ENCODE measurements around the gene CEP72.

CEP72 gene

GRCh38 chr5:634191-634590 lies 22.1 kb downstream of the CEP72 start:
- Histone ChIP-seq H3K4me3 (ENCODE audit: low read depth in 1 of 2, low read length in 2 of 2) (no peak overlapping the region), H3K27ac (ENCODE audit: low read depth, low read length) (no peak overlapping the region), H3K9ac (ENCODE audit: low read length) (no peak overlapping the region), H3K27me3 (ENCODE audit: control insufficient read depth in 1 of 2, insufficient read depth in 2 of 2, low read length in 2 of 2) (no peaks in the 10 kb centered on the region), H3K4me1 (ENCODE audit: insufficient read depth, low read length) (no peaks in the 10 kb centered on the region), H3K36me3 (ENCODE audit: insufficient read depth, low read length) (peaks cover 14% of the 10 kb centered on the region), H3K9me3 (ENCODE audit: low read length) (no peaks in the 10 kb centered on the region)

- Histone ChIP-seq H3K36me3 (ENCODE audit: insufficient read depth, low read length) (peaks cover 14% of the 10 kb centered on the region), H3K9ac (ENCODE audit: low read length) (no peak overlapping the region), H3K4me1 (ENCODE audit: insufficient read depth, low read length) (no peaks in the 10 kb centered on the region), H3K27ac (ENCODE audit: low read depth, low read length) (no peak overlapping the region), H3K27me3 (ENCODE audit: control insufficient read depth in 1 of 2, insufficient read depth in 2 of 2, low read length in 2 of 2) (no peaks in the 10 kb centered on the region), H3K9me3 (ENCODE audit: low read length) (no peaks in the 10 kb centered on the region), H3K4me3 (ENCODE audit: low read depth in 1 of 2, low read length in 2 of 2) (no peak overlapping the region)
Measured at GRCh38 chr5:635306-636055, 23.3 kb downstream of the CEP72 start.

- Histone ChIP-seq H3K27ac (ENCODE audit: low read depth, low read length) (no peak overlapping the region), H3K4me3 (ENCODE audit: low read depth in 1 of 2, low read length in 2 of 2) (no peak overlapping the region), H3K9ac (ENCODE audit: low read length) (no peak overlapping the region), H3K36me3 (ENCODE audit: insufficient read depth, low read length) (peaks cover 14% of the 10 kb centered on the region), H3K4me1 (ENCODE audit: insufficient read depth, low read length) (no peaks in the 10 kb centered on the region), H3K9me3 (ENCODE audit: low read length) (no peaks in the 10 kb centered on the region), H3K27me3 (ENCODE audit: control insufficient read depth in 1 of 2, insufficient read depth in 2 of 2, low read length in 2 of 2) (no peaks in the 10 kb centered on the region)
Measured at GRCh38 chr5:636951-637350, 24.8 kb downstream of the CEP72 start.

DNA sequence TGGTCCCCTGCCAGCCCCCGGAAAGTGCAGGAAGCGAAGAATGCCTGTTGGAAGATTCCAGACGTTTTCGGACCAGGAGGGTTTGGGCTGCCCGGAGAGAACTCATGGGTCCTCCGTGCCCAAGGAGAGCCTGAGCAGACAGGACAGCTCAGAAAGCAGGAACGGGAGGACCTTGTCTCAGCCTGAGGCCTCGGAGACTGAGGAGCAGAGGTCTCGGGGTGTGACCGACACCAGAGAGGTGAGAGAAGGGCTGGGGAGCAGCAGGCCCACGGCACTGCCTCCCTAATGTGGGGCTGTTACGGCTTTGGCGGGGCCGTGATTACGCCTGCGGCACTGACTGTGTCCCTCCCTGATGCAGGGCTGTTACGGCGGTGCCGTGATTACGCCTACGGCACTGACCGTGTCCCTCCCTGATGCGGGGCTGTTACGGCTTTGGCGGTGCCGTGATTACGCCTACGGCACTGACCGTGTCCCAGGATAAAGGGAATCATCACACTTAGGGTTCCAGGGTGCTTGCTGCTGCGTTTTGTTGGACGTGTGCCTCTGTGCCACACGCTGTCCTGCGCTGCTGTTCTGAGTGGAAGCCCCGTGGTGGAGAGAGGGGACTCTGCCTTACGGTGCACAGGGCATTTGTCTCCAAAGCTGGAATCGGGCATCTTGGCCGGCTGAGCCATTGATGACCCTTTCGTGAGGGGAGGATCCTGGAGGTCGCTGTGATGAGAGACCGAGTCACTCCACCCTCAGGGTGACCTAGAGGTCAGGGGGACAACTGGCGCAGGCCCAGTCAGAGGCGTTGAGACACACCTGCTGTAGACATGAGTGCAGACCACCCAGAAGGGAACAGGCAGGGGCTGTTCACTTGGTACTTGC lies 25.7 kb downstream of the CEP72 start:
- Histone ChIP-seq H3K4me1 (ENCODE audit: insufficient read depth, low read length) (no peaks in the 10 kb centered on the region), H3K36me3 (ENCODE audit: insufficient read depth, low read length) (peaks cover 14% of the 10 kb centered on the region), H3K9me3 (ENCODE audit: low read length) (no peaks in the 10 kb centered on the region), H3K27ac (ENCODE audit: low read depth, low read length) (no peak overlapping the region), H3K9ac (ENCODE audit: low read length) (no peak overlapping the region), H3K27me3 (ENCODE audit: control insufficient read depth in 1 of 2, insufficient read depth in 2 of 2, low read length in 2 of 2) (no peaks in the 10 kb centered on the region), H3K4me3 (ENCODE audit: low read depth in 1 of 2, low read length in 2 of 2) (no peak overlapping the region)

- peaks cover 14% of the 10 kb centered on the region for H3K36me3 ChIP-seq (ENCODE audit: insufficient read depth, low read length)
- H3K9ac ChIP-seq (ENCODE audit: low read length), result no peak overlapping the region
- no peak overlapping the region for H3K27ac ChIP-seq (ENCODE audit: low read depth, low read length)
- H3K4me3 ChIP-seq (ENCODE audit: low read depth in 1 of 2, low read length in 2 of 2), result no peak overlapping the region
- no peaks in the 10 kb centered on the region for H3K9me3 ChIP-seq (ENCODE audit: low read length)
- H3K27me3 ChIP-seq (ENCODE audit: control insufficient read depth in 1 of 2, insufficient read depth in 2 of 2, low read length in 2 of 2), result no peaks in the 10 kb centered on the region
- no peaks in the 10 kb centered on the region for H3K4me1 ChIP-seq (ENCODE audit: insufficient read depth, low read length)
Measured at GRCh38 chr5:638501-639252, 26.5 kb downstream of the CEP72 start.

- Histone ChIP-seq H3K27ac (ENCODE audit: low read depth, low read length) (no peak overlapping the region), H3K36me3 (ENCODE audit: insufficient read depth, low read length) (peaks cover 11% of the 10 kb centered on the region), H3K9me3 (ENCODE audit: low read length) (no peaks in the 10 kb centered on the region), H3K27me3 (ENCODE audit: control insufficient read depth in 1 of 2, insufficient read depth in 2 of 2, low read length in 2 of 2) (no peaks in the 10 kb centered on the region), H3K4me3 (ENCODE audit: low read depth in 1 of 2, low read length in 2 of 2) (no peak overlapping the region), H3K9ac (ENCODE audit: low read length) (no peak overlapping the region), H3K4me1 (ENCODE audit: insufficient read depth, low read length) (no peaks in the 10 kb centered on the region)
Measured at GRCh38 chr5:639253-639530, 27.1 kb downstream of the CEP72 start.

GRCh38 chr5:639584-640213 lies 27.6 kb downstream of the CEP72 start:
- H3K27ac ChIP-seq (ENCODE audit: low read depth, low read length), result no peak overlapping the region

DNA sequence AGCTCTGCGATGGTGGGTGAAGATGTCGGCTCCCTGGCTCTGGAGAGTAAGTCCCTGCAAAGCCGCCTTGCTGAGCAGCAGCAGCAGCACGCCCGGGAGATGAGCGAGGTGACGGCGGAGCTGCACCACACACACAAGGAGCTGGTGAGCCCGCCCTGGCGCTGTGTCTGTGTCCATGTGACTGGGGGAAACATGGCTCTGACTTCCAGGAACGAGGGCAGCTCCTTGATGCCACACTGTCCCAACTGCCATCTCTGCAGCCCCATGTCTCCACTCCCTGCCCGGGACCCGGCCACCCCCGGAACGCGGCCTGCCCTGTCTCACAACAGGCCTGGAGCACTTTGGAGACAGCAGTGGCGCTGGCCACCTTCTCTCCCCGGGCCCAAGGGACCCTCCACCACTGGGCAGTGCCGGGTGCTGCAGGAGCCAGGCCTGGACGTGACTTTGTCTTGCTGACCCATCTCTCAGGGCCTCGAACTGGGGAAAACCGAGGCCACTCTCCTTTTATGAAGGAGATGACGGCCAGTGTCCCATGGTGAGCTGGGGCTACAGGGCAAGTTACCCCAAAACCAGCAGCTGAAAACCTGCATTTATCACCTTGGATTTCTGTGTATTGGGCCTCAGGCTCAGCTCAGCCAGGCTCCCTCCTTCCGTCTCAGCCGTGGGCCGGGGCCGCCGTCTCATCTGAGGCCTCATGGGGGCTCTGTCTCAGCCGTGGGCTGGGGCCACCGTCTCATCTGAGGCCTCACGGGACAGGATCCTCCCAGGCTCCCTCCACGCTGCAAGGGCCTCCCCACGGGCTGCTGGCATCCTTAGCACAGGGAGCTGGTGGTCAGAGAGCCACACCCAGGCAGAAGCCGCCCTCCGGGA lies 28.6 kb downstream of the CEP72 start:
- H3K4me3 ChIP-seq (ENCODE audit: low read depth in 1 of 2, low read length in 2 of 2), result no peak overlapping the region
- no peaks in the 10 kb centered on the region for H3K36me3 ChIP-seq (ENCODE audit: insufficient read depth, low read length)
- H3K27me3 ChIP-seq (ENCODE audit: control insufficient read depth in 1 of 2, insufficient read depth in 2 of 2, low read length in 2 of 2), result no peaks in the 10 kb centered on the region
- no peak overlapping the region for H3K27ac ChIP-seq (ENCODE audit: low read depth, low read length)
- H3K9me3 ChIP-seq (ENCODE audit: low read length), result no peaks in the 10 kb centered on the region
- no peak overlapping the region for H3K9ac ChIP-seq (ENCODE audit: low read length)
- no peaks in the 10 kb centered on the region for H3K4me1 ChIP-seq (ENCODE audit: insufficient read depth, low read length)

More at GRCh38 chr5:639584-640213, 27.6 kb downstream of the CEP72 start:
- Histone ChIP-seq H3K9ac (ENCODE audit: low read length) (no peak overlapping the region), H3K9me3 (ENCODE audit: low read length) (no peaks in the 10 kb centered on the region), H3K27me3 (ENCODE audit: control insufficient read depth in 1 of 2, insufficient read depth in 2 of 2, low read length in 2 of 2) (no peaks in the 10 kb centered on the region), H3K36me3 (ENCODE audit: insufficient read depth, low read length) (peaks cover 6% of the 10 kb centered on the region), H3K4me1 (ENCODE audit: insufficient read depth, low read length) (no peaks in the 10 kb centered on the region), H3K4me3 (ENCODE audit: low read depth in 1 of 2, low read length in 2 of 2) (no peak overlapping the region)

DNA sequence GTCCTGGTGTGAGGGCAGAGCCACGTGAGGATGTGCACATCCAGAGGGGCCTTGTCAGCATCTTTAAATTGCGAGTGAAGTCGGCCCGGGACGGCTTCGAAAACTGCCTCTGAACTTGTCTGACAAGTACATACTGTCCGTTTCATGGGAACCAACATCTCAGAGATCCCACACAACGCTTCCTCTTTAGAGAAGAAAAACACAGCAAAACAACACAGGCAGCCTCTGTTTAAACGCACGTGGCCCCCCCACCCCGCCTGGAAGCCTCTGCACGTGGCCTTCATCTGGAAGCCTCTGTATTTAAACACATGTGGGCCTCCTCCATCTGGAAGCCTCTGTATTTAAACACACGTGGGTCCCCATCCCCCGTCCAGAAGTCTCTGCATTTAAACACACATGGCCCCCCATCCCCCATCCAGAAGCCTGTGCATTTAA lies 29.2 kb downstream of the CEP72 start:
- H3K4me1 ChIP-seq (ENCODE audit: insufficient read depth, low read length), result no peaks in the 10 kb centered on the region
- H3K36me3 ChIP-seq (ENCODE audit: insufficient read depth, low read length), result no peaks in the 10 kb centered on the region
- no peaks in the 10 kb centered on the region for H3K9me3 ChIP-seq (ENCODE audit: low read length)
- H3K27ac ChIP-seq (ENCODE audit: low read depth, low read length), result no peak overlapping the region
- H3K9ac ChIP-seq (ENCODE audit: low read length), result no peak overlapping the region
- no peak overlapping the region for H3K4me3 ChIP-seq (ENCODE audit: low read depth in 1 of 2, low read length in 2 of 2)
- H3K27me3 ChIP-seq (ENCODE audit: control insufficient read depth in 1 of 2, insufficient read depth in 2 of 2, low read length in 2 of 2), result no peaks in the 10 kb centered on the region

GRCh38 chr5:642481-642880 lies 30.3 kb downstream of the CEP72 start:
- Histone ChIP-seq H3K9ac (ENCODE audit: low read length) (no peak overlapping the region), H3K27ac (ENCODE audit: low read depth, low read length) (no peak overlapping the region), H3K27me3 (ENCODE audit: control insufficient read depth in 1 of 2, insufficient read depth in 2 of 2, low read length in 2 of 2) (no peaks in the 10 kb centered on the region), H3K9me3 (ENCODE audit: low read length) (no peaks in the 10 kb centered on the region), H3K4me1 (ENCODE audit: insufficient read depth, low read length) (no peaks in the 10 kb centered on the region), H3K4me3 (ENCODE audit: low read depth in 1 of 2, low read length in 2 of 2) (no peak overlapping the region), H3K36me3 (ENCODE audit: insufficient read depth, low read length) (peaks cover 8% of the 10 kb centered on the region)

All from muscle layer of colon (tissue), 2 donors.